ENCODE data around the gene FZD8.

FZD8 gene

DNA sequence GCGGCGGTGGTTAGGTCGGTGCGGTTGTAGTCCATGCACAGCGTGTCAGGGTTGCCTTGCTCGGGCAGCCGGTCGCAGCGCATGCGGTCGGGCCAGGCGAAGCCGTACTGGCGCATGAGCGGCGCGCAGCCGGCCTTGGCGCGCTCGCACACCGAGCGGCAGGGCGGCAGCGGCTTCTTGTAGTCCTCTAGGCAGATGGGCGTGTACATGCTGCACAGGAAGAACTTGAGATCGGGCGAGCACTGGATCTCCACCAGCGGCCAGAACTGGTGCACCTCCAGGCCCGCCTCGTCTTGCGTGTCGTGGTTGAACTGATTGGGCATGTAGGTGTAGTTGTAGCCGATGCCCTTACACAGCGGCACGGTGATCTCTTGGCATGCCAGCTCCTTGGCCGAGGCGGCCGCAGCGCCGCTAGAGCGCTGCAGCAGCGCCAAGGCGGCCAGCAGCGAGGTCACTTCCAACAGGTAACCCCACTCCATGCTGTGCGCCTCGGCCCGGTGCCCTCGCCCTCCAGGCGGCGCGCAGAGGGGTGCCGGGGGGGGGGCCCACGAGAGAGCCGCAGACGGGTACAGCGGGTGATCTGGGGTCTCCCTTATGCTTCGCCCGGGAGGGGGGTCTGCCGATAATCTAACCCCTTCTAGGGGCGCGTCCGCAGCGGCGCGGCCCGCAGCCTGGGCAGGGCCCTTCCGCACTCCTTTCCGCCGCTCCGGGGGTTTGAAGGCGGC, 983 bp downstream of the FZD8 start:
- in situ Hi-C loops (cut with MboI; ENCODE audit: low sequenced_read_pairs), result no loop called here

GRCh38 chr10:35640474-35640873, 1.6 kb downstream of the FZD8 start:
- in situ Hi-C loops (cut with MboI; ENCODE audit: low sequenced_read_pairs), result no loop called here

DNA sequence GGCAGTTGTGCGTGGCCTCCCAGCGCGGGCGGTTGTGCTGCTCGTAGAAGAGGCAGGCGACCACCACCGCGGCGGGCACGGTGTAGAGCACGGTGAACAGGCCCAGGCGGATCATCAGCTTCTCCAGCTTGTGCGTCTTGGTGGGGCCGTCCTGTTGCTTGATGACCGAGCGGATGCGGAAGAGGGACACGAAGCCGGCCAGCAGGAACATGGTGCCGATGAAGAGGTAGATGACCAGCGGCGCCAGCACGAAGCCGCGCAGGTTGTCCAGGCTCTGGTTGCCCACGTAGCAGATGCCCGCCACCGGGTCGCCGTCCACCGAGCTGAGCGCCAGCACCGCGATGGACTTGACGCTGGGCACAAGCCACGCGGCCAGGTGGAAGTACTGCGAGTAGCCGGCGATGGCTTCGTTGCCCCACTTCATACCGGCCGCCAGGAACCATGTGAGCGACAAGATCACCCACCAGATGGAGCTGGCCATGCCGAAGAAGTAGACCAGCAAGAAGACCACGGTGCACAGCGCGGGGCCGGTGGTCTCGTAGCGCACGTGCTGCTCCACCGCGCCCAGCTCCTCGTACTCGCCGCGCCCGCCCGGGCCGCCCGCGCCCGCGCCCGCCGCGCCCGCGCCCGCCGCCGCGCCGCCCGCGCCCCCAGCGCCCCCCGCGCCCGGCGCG, 2.2 kb downstream of the FZD8 start:
- in situ Hi-C loops (cut with MboI; ENCODE audit: low sequenced_read_pairs), result no loop called here

- in situ Hi-C loops (cut with MboI; ENCODE audit: low sequenced_read_pairs), result no loop called here
Measured at GRCh38 chr10:35639021-35639727, 2.9 kb downstream of the FZD8 start.

DNA sequence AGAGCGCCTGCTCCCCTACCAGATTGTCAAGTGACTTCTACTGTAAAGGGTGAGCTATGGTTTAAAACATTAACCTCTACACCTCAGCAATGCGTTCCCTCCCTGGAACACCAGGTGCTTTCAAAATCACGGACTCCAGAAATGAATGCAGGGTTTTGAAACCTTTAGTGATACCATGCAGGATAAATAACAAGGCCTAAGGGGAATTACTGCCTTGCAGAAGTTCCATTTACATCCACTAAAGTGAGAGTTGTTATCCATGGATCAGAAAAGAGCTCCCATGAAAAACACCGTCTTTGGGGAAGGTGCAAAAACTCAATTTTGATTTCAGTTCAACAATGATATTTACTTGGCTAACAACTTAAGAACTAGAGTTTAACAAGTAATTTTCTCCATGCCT, 4.0 kb downstream of the FZD8 start:
- in situ Hi-C loops (cut with MboI; ENCODE audit: low sequenced_read_pairs), result no loop called here

DNA sequence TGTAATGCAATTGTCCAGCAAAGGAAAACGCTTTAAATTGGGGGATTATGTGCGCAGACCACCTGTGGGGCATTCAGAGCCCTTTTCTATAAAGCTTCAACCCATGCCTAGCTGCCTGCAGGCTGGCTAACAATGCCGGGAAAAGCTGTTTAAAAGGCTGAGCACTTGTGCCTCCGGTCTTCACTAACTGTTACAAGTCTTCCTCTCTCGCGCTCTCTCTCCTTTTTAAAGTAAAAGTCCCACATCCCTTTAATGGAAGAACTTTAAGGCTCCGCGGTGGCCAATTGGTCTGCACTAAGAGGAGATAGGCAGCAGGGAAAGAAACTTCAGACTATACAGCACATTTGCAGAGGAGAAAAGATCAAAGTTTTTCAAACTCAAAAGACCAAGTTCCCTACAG, 4.6 kb downstream of the FZD8 start:
- in situ Hi-C loops (cut with MboI; ENCODE audit: low sequenced_read_pairs), result no loop called here

DNA sequence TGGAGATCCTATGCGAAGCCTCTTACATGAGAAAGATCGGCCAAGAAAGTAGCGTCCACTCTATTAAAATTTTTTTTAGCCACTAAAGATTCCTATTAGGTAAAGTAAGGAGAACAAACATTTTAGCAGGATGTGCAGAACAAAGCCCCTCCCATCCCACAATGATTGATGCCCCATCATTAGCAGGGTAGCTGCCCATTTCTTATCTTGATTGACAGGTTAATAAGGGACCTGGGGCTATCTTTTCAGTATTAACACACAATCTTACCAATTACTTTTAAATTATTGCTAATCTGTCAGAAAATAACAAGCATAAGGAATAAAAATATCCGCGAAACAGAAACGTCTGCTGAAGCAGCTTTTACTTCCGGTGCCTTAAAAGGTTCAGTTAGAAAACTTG, 5.1 kb downstream of the FZD8 start:
- in situ Hi-C loops (cut with MboI; ENCODE audit: low sequenced_read_pairs), result no loop called here

GRCh38 chr10:35635576-35635975, 6.5 kb downstream of the FZD8 start:
- in situ Hi-C loops (cut with MboI; ENCODE audit: low sequenced_read_pairs), result no loop called here

DNA sequence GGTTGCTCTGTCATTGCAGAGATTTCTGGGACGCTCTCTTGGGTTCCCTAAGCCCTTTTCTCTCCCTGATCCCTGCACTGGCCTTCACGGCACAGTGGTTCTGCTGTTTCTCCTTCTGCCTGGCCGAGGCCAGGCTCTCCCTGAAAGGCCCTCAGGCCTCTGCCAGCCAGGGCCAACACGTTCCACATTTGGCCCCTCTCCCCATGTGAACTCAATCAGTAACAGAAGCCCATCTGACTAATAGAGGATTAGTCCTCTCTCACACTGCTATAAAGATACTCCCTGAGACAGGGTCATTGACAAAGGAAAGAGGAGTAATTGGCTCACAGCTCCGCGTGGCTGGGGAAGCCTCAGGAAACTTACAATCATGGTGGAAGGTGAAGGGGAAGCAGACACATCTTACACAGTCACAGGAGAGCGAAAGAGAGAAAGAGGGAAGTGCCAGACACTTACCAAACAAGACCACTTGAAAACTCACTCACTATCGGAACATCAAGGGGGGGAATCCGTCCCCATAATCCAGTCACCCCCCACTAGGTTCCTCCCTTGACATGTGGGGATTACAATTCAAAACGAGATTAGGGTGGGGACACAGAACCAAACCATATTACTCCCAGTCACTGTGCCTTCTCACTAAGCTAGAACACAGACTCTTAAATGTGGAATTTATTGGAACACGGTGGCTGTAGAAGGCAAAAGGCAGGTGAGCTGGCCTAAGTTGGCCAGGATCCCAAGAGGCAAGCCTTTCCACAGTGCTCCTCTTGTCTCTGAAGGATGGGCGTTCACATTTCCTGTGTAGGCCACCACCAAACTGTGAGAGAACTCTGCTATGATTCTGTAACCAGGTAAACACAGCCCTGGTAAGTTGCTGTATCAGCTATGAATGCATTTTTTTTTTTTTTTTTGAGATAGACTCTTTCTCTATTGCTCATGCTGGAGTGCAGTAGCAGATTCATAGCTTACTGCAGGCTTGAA, 8.8 kb downstream of the FZD8 start:
- in situ Hi-C loops (cut with MboI; ENCODE audit: low sequenced_read_pairs), result no loop called here

- in situ Hi-C loops (cut with MboI; ENCODE audit: low sequenced_read_pairs), result no loop called here
Measured at GRCh38 chr10:35632027-35632426, 10.1 kb downstream of the FZD8 start.

DNA sequence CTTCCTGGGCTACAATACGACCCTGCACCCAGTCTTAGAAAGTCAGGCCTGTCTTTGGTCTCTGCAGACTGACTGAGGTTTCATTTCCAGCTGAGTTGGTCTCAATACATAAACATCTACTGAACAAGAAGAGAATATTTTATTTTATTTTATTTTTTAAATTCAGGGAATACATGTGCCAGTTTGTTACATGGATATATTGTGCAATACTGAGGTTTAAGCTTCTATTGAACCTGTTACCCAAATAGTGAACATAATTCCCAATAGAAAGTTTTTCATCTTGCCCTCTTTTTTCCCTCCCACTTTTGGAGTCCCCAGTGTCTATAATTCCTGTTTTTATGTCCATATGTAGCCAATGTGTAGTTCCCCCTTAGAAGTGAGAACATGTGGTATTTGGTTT, 10.7 kb downstream of the FZD8 start:
- in situ Hi-C loops (cut with MboI; ENCODE audit: low sequenced_read_pairs), result no loop called here

- in situ Hi-C loops (cut with MboI; ENCODE audit: low sequenced_read_pairs), result no loop called here
Measured at GRCh38 chr10:35626971-35627507, 15.1 kb downstream of the FZD8 start.

DNA sequence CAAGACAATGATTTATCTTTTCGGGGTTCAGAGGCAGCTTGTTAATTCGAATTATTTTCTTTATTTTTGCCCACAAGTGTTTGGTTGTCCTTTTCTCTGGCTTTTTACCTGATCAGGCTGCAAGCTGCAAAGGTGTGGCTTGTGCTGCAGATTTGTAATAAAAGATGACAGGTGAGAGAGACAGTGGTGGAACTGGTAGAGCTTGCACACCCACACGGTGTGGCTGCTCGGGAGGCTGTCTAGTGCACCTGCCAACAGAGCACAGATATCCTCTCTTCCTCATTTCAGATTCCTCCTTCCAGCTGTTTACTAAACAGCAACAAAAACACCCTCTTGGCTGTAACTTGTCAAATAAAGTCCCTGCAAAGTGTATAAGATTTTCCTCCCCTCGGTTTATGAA, 27.8 kb downstream of the FZD8 start:
- in situ Hi-C loops (cut with MboI; ENCODE audit: low sequenced_read_pairs), result no loop called here

GRCh38 chr10:35613597-35614226, 28.4 kb downstream of the FZD8 start:
- in situ Hi-C loops (cut with MboI; ENCODE audit: low sequenced_read_pairs), result no loop called here

DNA sequence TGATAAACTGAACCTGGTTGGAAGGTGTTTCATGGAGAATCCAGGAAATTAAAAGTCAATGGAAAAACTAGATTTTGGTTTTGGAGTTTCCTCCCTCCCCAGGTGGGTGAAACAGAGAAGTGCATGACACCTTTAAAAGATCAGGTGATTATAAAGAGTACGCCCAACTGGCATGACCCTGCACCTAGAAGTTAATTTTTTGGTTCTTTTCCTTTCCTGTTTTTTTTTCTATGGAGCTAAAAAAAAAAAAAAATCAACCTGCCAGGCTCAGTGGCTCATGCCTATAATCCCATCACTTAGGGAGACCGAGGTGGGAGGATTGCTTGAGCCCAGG, 29.0 kb downstream of the FZD8 start:
- in situ Hi-C loops (cut with MboI; ENCODE audit: low sequenced_read_pairs), result no loop called here

GRCh38 chr10:35612385-35613106, 29.6 kb downstream of the FZD8 start:
- in situ Hi-C loops (cut with MboI; ENCODE audit: low sequenced_read_pairs), result no loop called here

GRCh38 chr10:35611750-35612149, 30.3 kb downstream of the FZD8 start:
- in situ Hi-C loops (cut with MboI; ENCODE audit: low sequenced_read_pairs), result no loop called here

DNA sequence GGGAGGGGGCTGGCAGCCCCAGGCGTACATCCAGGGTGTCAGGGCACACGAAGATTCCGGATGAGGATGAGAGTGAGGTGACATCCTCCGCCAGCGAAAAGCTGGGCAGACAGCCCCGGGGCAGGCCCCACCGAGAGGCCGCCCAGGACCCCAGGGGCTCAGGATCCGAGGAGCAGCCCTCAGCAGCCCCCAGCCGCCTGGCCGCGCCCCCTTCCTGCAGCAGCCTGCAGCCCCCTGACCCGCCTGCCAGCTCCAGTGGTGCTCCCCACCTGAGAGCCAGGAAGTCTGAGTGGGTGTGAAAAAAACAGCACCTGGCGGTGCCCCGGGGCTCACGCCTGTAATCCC, 33.8 kb downstream of the FZD8 start:
- in situ Hi-C loops (cut with MboI; ENCODE audit: low sequenced_read_pairs), result no loop called here

- in situ Hi-C loops (cut with MboI; ENCODE audit: low sequenced_read_pairs), result no loop called here
Measured at GRCh38 chr10:35607475-35608327, 34.4 kb downstream of the FZD8 start.
